Neural cell (in vitro differentiated cells): ENCODE measurements around the gene TMOD4.

Experiments used
- CTCF ChIP-seq: fragments of 450-650 bp; IDR thresholded peaks from 2 replicates; pipeline ENCODE4 v1.5.1; 2014; ENCODE audit warnings: antibody characterized with exemption, mild to moderate bottlenecking, moderate library complexity; ENCODE audit not compliant: poor library complexity, severe bottlenecking
- EP300 ChIP-seq: fragments of 450-650 bp; conservative IDR thresholded peaks from 2 replicates; pipeline ENCODE4 v1.6.1; 2014; ENCODE audit warnings: antibody characterized with exemption, mild to moderate bottlenecking, moderate library complexity; ENCODE audit not compliant: poor library complexity, severe bottlenecking
- RAD21 ChIP-seq: fragments of 450-650 bp; conservative IDR thresholded peaks from 2 replicates; pipeline ENCODE4 v1.6.1; 2014; ENCODE audit warnings: antibody characterized with exemption, mild to moderate bottlenecking, moderate library complexity
- SMC3 ChIP-seq: fragments of 450-650 bp; conservative IDR thresholded peaks from 2 replicates; pipeline ENCODE4 v1.6.1; 2014; ENCODE audit warnings: antibody characterized with exemption, mild to moderate bottlenecking, moderate library complexity; ENCODE audit not compliant: poor library complexity
- TAF1 ChIP-seq: IDR thresholded peaks from 2 replicates; pipeline ENCODE4 v1.6.1; 2012; ENCODE audit warnings: low read depth
- TF ChIP-seq, protein P1 (sequence below): IDR thresholded peaks from 2 replicates; pipeline ENCODE4 v1.6.1; 2012; ENCODE audit warnings: borderline replicate concordance

DNA sequence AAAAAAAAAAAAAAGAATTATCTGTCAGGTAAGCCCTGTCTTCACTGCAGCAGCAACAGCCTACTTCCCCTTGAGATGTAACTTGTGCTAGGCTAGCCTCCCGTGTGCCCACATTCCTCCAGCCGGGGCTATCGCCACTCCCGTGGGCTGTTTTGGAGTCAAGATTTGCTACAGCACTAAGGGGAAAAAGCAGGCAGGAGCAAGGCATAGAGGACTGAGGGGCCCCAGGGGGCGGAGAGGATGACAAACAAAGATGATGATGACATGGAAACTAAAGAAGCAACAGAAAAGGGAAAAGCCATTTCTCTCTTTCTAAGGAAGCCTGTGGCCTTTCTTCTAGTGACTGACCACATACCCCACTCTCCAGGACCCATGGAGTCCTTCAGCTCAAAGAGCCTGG is 17.5 kb downstream of the TMOD4 start:
- TF ChIP-seq CTCF: no peak
- TF ChIP-seq, protein P1, sequence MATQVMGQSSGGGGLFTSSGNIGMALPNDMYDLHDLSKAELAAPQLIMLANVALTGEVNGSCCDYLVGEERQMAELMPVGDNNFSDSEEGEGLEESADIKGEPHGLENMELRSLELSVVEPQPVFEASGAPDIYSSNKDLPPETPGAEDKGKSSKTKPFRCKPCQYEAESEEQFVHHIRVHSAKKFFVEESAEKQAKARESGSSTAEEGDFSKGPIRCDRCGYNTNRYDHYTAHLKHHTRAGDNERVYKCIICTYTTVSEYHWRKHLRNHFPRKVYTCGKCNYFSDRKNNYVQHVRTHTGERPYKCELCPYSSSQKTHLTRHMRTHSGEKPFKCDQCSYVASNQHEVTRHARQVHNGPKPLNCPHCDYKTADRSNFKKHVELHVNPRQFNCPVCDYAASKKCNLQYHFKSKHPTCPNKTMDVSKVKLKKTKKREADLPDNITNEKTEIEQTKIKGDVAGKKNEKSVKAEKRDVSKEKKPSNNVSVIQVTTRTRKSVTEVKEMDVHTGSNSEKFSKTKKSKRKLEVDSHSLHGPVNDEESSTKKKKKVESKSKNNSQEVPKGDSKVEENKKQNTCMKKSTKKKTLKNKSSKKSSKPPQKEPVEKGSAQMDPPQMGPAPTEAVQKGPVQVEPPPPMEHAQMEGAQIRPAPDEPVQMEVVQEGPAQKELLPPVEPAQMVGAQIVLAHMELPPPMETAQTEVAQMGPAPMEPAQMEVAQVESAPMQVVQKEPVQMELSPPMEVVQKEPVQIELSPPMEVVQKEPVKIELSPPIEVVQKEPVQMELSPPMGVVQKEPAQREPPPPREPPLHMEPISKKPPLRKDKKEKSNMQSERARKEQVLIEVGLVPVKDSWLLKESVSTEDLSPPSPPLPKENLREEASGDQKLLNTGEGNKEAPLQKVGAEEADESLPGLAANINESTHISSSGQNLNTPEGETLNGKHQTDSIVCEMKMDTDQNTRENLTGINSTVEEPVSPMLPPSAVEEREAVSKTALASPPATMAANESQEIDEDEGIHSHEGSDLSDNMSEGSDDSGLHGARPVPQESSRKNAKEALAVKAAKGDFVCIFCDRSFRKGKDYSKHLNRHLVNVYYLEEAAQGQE: no peak
- no peak for TF ChIP-seq EP300
- TF ChIP-seq SMC3: no peak
- TF ChIP-seq RAD21: no peak
- TF ChIP-seq TAF1: no peak
